Lower leg skin (tissue), 3 donors: ENCODE measurements around the gene OR10A4.

Experiments
- POLR2A ChIP-seq, 2 donors: fragments of 450-650 bp; IDR thresholded peaks; one replicate each; pipeline ENCODE4 v1.6.1; 2016 to 2017; ENCODE audit warnings: antibody characterized with exemption in 2 of 2, mild to moderate bottlenecking in 1 of 2, moderate library complexity in 1 of 2
- TF ChIP-seq, protein P1 (sequence below), 3 donors: fragments of 450-650 bp; IDR thresholded peaks; one replicate each; pipeline ENCODE4 v1.5.1; 2016; ENCODE audit warnings: antibody characterized with exemption in 3 of 3, mild to moderate bottlenecking in 3 of 3, moderate library complexity in 2 of 3

DNA sequence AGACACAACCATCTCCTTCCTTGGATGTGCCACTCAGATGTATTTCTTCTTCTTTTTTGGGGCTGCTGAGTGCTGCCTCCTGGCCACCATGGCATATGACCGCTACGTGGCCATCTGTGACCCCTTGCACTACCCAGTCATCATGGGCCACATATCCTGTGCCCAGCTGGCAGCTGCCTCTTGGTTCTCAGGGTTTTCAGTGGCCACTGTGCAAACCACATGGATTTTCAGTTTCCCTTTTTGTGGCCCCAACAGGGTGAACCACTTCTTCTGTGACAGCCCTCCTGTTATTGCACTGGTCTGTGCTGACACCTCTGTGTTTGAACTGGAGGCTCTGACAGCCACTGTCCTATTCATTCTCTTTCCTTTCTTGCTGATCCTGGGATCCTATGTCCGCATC, 489 bp downstream of the OR10A4 start:
- TF ChIP-seq POLR2A (IDR thresholded peaks at IDR 0.05), result no peak
- TF ChIP-seq, protein P1, sequence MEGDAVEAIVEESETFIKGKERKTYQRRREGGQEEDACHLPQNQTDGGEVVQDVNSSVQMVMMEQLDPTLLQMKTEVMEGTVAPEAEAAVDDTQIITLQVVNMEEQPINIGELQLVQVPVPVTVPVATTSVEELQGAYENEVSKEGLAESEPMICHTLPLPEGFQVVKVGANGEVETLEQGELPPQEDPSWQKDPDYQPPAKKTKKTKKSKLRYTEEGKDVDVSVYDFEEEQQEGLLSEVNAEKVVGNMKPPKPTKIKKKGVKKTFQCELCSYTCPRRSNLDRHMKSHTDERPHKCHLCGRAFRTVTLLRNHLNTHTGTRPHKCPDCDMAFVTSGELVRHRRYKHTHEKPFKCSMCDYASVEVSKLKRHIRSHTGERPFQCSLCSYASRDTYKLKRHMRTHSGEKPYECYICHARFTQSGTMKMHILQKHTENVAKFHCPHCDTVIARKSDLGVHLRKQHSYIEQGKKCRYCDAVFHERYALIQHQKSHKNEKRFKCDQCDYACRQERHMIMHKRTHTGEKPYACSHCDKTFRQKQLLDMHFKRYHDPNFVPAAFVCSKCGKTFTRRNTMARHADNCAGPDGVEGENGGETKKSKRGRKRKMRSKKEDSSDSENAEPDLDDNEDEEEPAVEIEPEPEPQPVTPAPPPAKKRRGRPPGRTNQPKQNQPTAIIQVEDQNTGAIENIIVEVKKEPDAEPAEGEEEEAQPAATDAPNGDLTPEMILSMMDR (IDR thresholded peaks at IDR 0.05), result no peak
